HepG2 (cell line): ENCODE measurements around the gene MAST1. TPM values are rescaled to one million over a fixed set of nuclear protein-coding genes. Genes with fewer than 3 reads are reported as not detected.
A peak's percentile ranks its signal among the peaks of the same experiment; 100 is the strongest.

Source experiments
- AGO2 ChIP-seq: fragments of 200-400 bp; formaldehyde crosslinking; optimal IDR thresholded peaks from 2 replicates; pipeline ENCODE3; 2017; ENCODE audit warnings: mild to moderate bottlenecking, low read depth, low read length, moderate library complexity
- CEBPZ ChIP-seq: IDR thresholded peaks from 2 replicates; pipeline ENCODE4 v1.6.1; 2012; ENCODE audit warnings: low read length, improper control_type of control experiment
- EP300 ChIP-seq, 3 experiments: sonication (generic) in 1 of 3; formaldehyde crosslinking in 1 of 3; IDR thresholded peaks; 2 replicates each; pipeline versions ENCODE4 v1.5.1 to v1.6.1; 2011 to 2020; ENCODE audit warnings: low read depth in 2 of 3, low read length in 2 of 3, borderline replicate concordance in 1 of 3, improper control_type of control experiment in 1 of 3, mild to moderate bottlenecking in 1 of 3, missing genetic modification reagents in 1 of 3, moderate library complexity in 1 of 3
- HIC2 ChIP-seq: sonication (generic); formaldehyde crosslinking; IDR thresholded peaks from 2 replicates; pipeline ENCODE4 v1.9.0; 2022; ENCODE audit warnings: low read depth, missing genetic modification reagents
- HNRNPL ChIP-seq: fragments of 200-400 bp; formaldehyde crosslinking; IDR thresholded peaks from 2 replicates; pipeline ENCODE4 v1.6.1; 2017; ENCODE audit warnings: mild to moderate bottlenecking, low read depth, low read length
- MBNL3 ChIP-seq: fragments of 250-450 bp; sonication (Bioruptor Pico); conservative IDR thresholded peaks from 2 replicates; pipeline ENCODE4 v1.8.0; 2022; ENCODE audit warnings: mild to moderate bottlenecking, inconsistent platforms
- MEF2D ChIP-seq: sonication (generic); formaldehyde crosslinking; IDR thresholded peaks from 2 replicates; pipeline ENCODE4 v1.5.1; 2020; ENCODE audit warnings: mild to moderate bottlenecking, missing genetic modification reagents
- MZF1 ChIP-seq: sonication (generic); formaldehyde crosslinking; IDR thresholded peaks from 2 replicates; pipeline ENCODE4 v1.8.1; 2023; ENCODE audit warnings: mild to moderate bottlenecking, missing genetic modification reagents, borderline replicate concordance
- PCBP2 ChIP-seq: fragments of 200-400 bp; formaldehyde crosslinking; optimal IDR thresholded peaks from 2 replicates; pipeline ENCODE3; 2018; ENCODE audit warnings: low read length, low read depth; ENCODE audit not compliant: poor library complexity, severe bottlenecking
- SP4 ChIP-seq: sonication (generic); formaldehyde crosslinking; IDR thresholded peaks from 2 replicates; pipeline ENCODE4 v1.8.1; 2023; ENCODE audit warnings: mild to moderate bottlenecking, missing genetic modification reagents
- WIZ ChIP-seq: sonication (generic); formaldehyde crosslinking; IDR thresholded peaks from 2 replicates; pipeline ENCODE4 v1.5.1; 2020; ENCODE audit warnings: mild to moderate bottlenecking, missing genetic modification reagents
- ZMAT3 ChIP-seq: sonication (generic); formaldehyde crosslinking; conservative IDR thresholded peaks from 2 replicates; pipeline ENCODE4 v1.7.0; 2021; ENCODE audit warnings: missing genetic modification reagents
- ZMYM2 ChIP-seq: sonication (generic); formaldehyde crosslinking; IDR thresholded peaks from 2 replicates; pipeline ENCODE4 v1.8.0; 2022; ENCODE audit warnings: mild to moderate bottlenecking, missing genetic modification reagents
- ZNF280D ChIP-seq: sonication (generic); formaldehyde crosslinking; IDR thresholded peaks from 2 replicates; pipeline ENCODE4 v1.5.1; 2020; ENCODE audit warnings: mild to moderate bottlenecking, missing genetic modification reagents
- ZNF446 ChIP-seq: sonication (generic); formaldehyde crosslinking; IDR thresholded peaks from 2 replicates; pipeline ENCODE4 v1.5.0; 2020; ENCODE audit warnings: mild to moderate bottlenecking, missing genetic modification reagents
- ZNF558 ChIP-seq: sonication (generic); formaldehyde crosslinking; IDR thresholded peaks from 2 replicates; pipeline ENCODE4 v1.9.0; 2022; ENCODE audit warnings: mild to moderate bottlenecking, missing genetic modification reagents, borderline replicate concordance
- ZNF580 ChIP-seq: IDR thresholded peaks from 2 replicates; pipeline ENCODE4 v1.6.1; 2016; ENCODE audit warnings: low read depth, borderline replicate concordance
- ZNF678 ChIP-seq: sonication (generic); formaldehyde crosslinking; IDR thresholded peaks from 2 replicates; pipeline ENCODE4 v1.4.0; 2020; ENCODE audit warnings: mild to moderate bottlenecking, missing genetic modification reagents
- ZNF691 ChIP-seq: sonication (generic); formaldehyde crosslinking; IDR thresholded peaks from 2 replicates; pipeline ENCODE4 v1.4.0; 2020; ENCODE audit warnings: missing genetic modification reagents, low read depth, mild to moderate bottlenecking, borderline replicate concordance
- polyA plus RNA-seq, 8 experiments: library from polyadenylated mRNA; depleted of rRNA in 3 of 8; stranded (reverse) in 7 of 8; unstranded in 1 of 8; fragments of >200 nt; fragmentation: Illumina TruSeq in 4 of 8; extraction: Trizol in 4 of 8; gene quantifications; 2 replicates each; pipeline versions ENCODE4 v1.2.1 to v1.2.3, GENCODE V29; 2011 to 2016; ENCODE audit warnings: low read depth in 4 of 8, missing spikeins in 1 of 8, mixed read lengths in 1 of 8; ENCODE audit not compliant: insufficient read depth in 1 of 8
- total RNA-seq, 5 experiments: library from RNA; depleted of rRNA; stranded (reverse); fragments of >200 nt; fragmentation: Illumina TruSeq; extraction: Trizol; gene quantifications; 2 replicates each; pipeline ENCODE4 v1.2.3, GENCODE V29; 2016; ENCODE audit warnings: low read depth in 1 of 5

Gene MAST1
- total and polyA plus RNA-seq, 2 of the 13 experiments (the other 11 are each of a cell fraction or from before 2014, with no cell fraction given), result 0.73 to 4.7 TPM

- TF ChIP-seq MBNL3 (CRISPR knock-in tag), result no peak
- TF ChIP-seq SP4, result peak; percentile 95
- peak; percentile 54 for TF ChIP-seq PCBP2
- no peak for TF ChIP-seq ZNF280D (CRISPR knock-in tag)
- TF ChIP-seq ZNF446 (CRISPR knock-in tag), result no peak
- no peak for TF ChIP-seq ZNF678 (CRISPR knock-in tag)
- TF ChIP-seq ZNF558 (CRISPR knock-in tag), result no peak; the same call in 1 of the 2 replicates
- TF ChIP-seq EP300 (IDR thresholded peaks at IDR 0.05; ENCODE audit: low read depth in 2 of 2, low read length in 2 of 2), result no peak
- TF ChIP-seq EP300 (CRISPR knock-in tag; IDR thresholded peaks at IDR 0.05; ENCODE audit: borderline replicate concordance), result no peak
- no peak for TF ChIP-seq ZMYM2
- TF ChIP-seq ZNF580, result no peak
- no peak for TF ChIP-seq WIZ (CRISPR knock-in tag)
- TF ChIP-seq MZF1, result no peak
- no peak for TF ChIP-seq CEBPZ
- TF ChIP-seq HIC2 (CRISPR knock-in tag), result no peak
- no peak for TF ChIP-seq ZMAT3 (CRISPR knock-in tag)
- TF ChIP-seq HNRNPL, result no peak
- TF ChIP-seq MEF2D (CRISPR knock-in tag), result no peak
- no peak; the same call in 1 of the 2 replicates for TF ChIP-seq ZNF691
- peak; percentile 35 for TF ChIP-seq AGO2
Observed at GRCh38 chr19:12890787-12891552, 52.7 kb downstream of the MAST1 start, which contains the start of gene GCDH (continued).
